ENCODE measurements around the gene METRNL.

- TF ChIP-seq, protein P1, sequence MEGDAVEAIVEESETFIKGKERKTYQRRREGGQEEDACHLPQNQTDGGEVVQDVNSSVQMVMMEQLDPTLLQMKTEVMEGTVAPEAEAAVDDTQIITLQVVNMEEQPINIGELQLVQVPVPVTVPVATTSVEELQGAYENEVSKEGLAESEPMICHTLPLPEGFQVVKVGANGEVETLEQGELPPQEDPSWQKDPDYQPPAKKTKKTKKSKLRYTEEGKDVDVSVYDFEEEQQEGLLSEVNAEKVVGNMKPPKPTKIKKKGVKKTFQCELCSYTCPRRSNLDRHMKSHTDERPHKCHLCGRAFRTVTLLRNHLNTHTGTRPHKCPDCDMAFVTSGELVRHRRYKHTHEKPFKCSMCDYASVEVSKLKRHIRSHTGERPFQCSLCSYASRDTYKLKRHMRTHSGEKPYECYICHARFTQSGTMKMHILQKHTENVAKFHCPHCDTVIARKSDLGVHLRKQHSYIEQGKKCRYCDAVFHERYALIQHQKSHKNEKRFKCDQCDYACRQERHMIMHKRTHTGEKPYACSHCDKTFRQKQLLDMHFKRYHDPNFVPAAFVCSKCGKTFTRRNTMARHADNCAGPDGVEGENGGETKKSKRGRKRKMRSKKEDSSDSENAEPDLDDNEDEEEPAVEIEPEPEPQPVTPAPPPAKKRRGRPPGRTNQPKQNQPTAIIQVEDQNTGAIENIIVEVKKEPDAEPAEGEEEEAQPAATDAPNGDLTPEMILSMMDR (IDR thresholded peaks at IDR 0.05), result no peak
- no peak for TF ChIP-seq POLR2A (IDR thresholded peaks at IDR 0.05)
Observed at GRCh38 chr17:83110735-83111134, 31.3 kb downstream of the METRNL start.

Measured in esophagus squamous epithelium (tissue), 4 donors.